OCI-LY1 (cell line): ENCODE data around the gene BMPR1A.

Experiments
- CTCF ChIP-seq: fragments of 200-600 bp; sonication (generic), shearing (Covaris generic); IDR thresholded peaks from 2 replicates; pipeline ENCODE4 v1.5.1; 2017; ENCODE audit warnings: mild to moderate bottlenecking, antibody characterized with exemption, low read length, moderate library complexity, mixed read lengths
- EZH2 ChIP-seq: fragments of 200-600 bp; sonication (generic), shearing (Covaris generic); IDR thresholded peaks from 2 replicates; pipeline ENCODE4 v1.8.0; 2017; ENCODE audit warnings: borderline replicate concordance, mixed run types, mild to moderate bottlenecking, antibody characterized with exemption, low read length, moderate library complexity, mixed read lengths

GRCh38 chr10:86956848-86957448, 200.5 kb downstream of the BMPR1A start:
- TF ChIP-seq CTCF (no peak), EZH2 (no peak)
